ENCODE data around the gene DCST2. TPM values are rescaled to one million over a fixed set of nuclear protein-coding genes. Genes with fewer than 3 reads are reported as not detected.
A peak's percentile ranks its signal among the peaks of the same experiment; 100 is the strongest.

Gene DCST2
- total and polyA plus RNA-seq, 9 of the 15 experiments (the other 6 are each of a cell fraction or from before 2014, with no cell fraction given) = 0.09 to 0.49 (median 0.11) TPM; not detected in 3

GRCh38 chr1:154970631-154971340, 62.8 kb downstream of the DCST2 start, which contains the start of gene SHC1 (continued):
- TF ChIP-seq CREB5 (CRISPR knock-in tag; IDR thresholded peaks at IDR 0.05) (no peak), TCF15 (CRISPR knock-in tag; IDR thresholded peaks at IDR 0.05) (no peak), MBD1 (CRISPR knock-in tag; IDR thresholded peaks at IDR 0.05) (no peak), CEBPZ (IDR thresholded peaks at IDR 0.05; ENCODE audit: borderline replicate concordance, low read depth, low read length) (no peak), STAT5A (IDR thresholded peaks at IDR 0.05; ENCODE audit: borderline replicate concordance, low read length) (no peak), MTA1 (IDR thresholded peaks at IDR 0.05; ENCODE audit: borderline replicate concordance) (peak; percentile 19; the same call in 1 of the 2 replicates), ZNF165 (CRISPR knock-in tag; IDR thresholded peaks at IDR 0.05; ENCODE audit: borderline replicate concordance) (no peak), IFI16 (CRISPR knock-in tag; IDR thresholded peaks at IDR 0.05) (no peak), ARNT (IDR thresholded peaks at IDR 0.05) (peak; percentile 51 to 63; a peak in 2 of 4 replicates), ZNF197 (CRISPR knock-in tag; IDR thresholded peaks at IDR 0.05; ENCODE audit: low read depth) (no peak), CREBBP (IDR thresholded peaks at IDR 0.05; ENCODE audit: low read depth, low read length) (no peak), SRSF9 (IDR thresholded peaks at IDR 0.05; ENCODE audit: borderline replicate concordance, low read depth, low read length) (no peak), GABPB2 (CRISPR knock-in tag; conservative IDR thresholded peaks at IDR 0.05) (no peak), MAZ (CRISPR knock-in tag; conservative IDR thresholded peaks at IDR 0.05 in 1 of 2, IDR thresholded peaks at IDR 0.05 in 1 of 2) (peak; percentile 83 to 85), KLF6 (CRISPR knock-in tag; IDR thresholded peaks at IDR 0.05; ENCODE audit: borderline replicate concordance) (no peak)
- TF ChIP-seq, protein P1, sequence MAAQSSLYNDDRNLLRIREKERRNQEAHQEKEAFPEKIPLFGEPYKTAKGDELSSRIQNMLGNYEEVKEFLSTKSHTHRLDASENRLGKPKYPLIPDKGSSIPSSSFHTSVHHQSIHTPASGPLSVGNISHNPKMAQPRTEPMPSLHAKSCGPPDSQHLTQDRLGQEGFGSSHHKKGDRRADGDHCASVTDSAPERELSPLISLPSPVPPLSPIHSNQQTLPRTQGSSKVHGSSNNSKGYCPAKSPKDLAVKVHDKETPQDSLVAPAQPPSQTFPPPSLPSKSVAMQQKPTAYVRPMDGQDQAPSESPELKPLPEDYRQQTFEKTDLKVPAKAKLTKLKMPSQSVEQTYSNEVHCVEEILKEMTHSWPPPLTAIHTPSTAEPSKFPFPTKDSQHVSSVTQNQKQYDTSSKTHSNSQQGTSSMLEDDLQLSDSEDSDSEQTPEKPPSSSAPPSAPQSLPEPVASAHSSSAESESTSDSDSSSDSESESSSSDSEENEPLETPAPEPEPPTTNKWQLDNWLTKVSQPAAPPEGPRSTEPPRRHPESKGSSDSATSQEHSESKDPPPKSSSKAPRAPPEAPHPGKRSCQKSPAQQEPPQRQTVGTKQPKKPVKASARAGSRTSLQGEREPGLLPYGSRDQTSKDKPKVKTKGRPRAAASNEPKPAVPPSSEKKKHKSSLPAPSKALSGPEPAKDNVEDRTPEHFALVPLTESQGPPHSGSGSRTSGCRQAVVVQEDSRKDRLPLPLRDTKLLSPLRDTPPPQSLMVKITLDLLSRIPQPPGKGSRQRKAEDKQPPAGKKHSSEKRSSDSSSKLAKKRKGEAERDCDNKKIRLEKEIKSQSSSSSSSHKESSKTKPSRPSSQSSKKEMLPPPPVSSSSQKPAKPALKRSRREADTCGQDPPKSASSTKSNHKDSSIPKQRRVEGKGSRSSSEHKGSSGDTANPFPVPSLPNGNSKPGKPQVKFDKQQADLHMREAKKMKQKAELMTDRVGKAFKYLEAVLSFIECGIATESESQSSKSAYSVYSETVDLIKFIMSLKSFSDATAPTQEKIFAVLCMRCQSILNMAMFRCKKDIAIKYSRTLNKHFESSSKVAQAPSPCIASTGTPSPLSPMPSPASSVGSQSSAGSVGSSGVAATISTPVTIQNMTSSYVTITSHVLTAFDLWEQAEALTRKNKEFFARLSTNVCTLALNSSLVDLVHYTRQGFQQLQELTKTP (IDR thresholded peaks at IDR 0.05; ENCODE audit: low read depth in 1 of 2, partially characterized antibody in 2 of 2) = no peak

Measured in K562 (cell line).